Loucy (cell line): Measurements from ENCODE around the gene CDH4.

Source experiments
- CTCF ChIP-seq: fragments of 200-600 bp; sonication (generic); conservative IDR thresholded peaks from 2 replicates; pipeline ENCODE4 v1.5.1; 2014; ENCODE audit warnings: mild to moderate bottlenecking, antibody characterized with exemption, low read length
- EZH2phosphoT487 ChIP-seq: fragments of 200-600 bp; IDR thresholded peaks from 2 replicates; pipeline ENCODE4 v1.6.1; 2018; ENCODE audit warnings: antibody characterized with exemption, mild to moderate bottlenecking, moderate library complexity, borderline replicate concordance

GRCh38 chr20:61810738-61811135, 558.7 kb downstream of the CDH4 start:
- TF ChIP-seq CTCF (no peak), EZH2phosphoT487 (no peak)
